HG02973 (cell line): ENCODE measurements around the gene MXRA7.

Experiments used
- ATAC-seq: cut with Tn5 transposase; IDR thresholded peaks from one replicate; pipeline ENCODE4 v1.9.1; 2021; ENCODE audit warnings: moderate library complexity; ENCODE audit not compliant: unreplicated experiment

MXRA7 gene

GRCh38 chr17:76679239-76679638 lies 31.5 kb downstream of the MXRA7 start:
- no peak for ATAC-seq

GRCh38 chr17:76678330-76678729 lies 32.4 kb downstream of the MXRA7 start:
- no peak for ATAC-seq

- ATAC-seq: no peak
Measured at GRCh38 chr17:76677406-76677805, 33.4 kb downstream of the MXRA7 start.

- ATAC-seq: no peak
Measured at GRCh38 chr17:76676629-76677028, 34.1 kb downstream of the MXRA7 start.

GRCh38 chr17:76675648-76676047 lies 35.1 kb downstream of the MXRA7 start:
- no peak for ATAC-seq

- no peak for ATAC-seq
Measured at GRCh38 chr17:76674600-76674999, 36.2 kb downstream of the MXRA7 start.

- ATAC-seq: no peak
Measured at GRCh38 chr17:76673729-76674128, 37.0 kb downstream of the MXRA7 start.

GRCh38 chr17:76672892-76673291 lies 37.9 kb downstream of the MXRA7 start:
- no peak for ATAC-seq

DNA sequence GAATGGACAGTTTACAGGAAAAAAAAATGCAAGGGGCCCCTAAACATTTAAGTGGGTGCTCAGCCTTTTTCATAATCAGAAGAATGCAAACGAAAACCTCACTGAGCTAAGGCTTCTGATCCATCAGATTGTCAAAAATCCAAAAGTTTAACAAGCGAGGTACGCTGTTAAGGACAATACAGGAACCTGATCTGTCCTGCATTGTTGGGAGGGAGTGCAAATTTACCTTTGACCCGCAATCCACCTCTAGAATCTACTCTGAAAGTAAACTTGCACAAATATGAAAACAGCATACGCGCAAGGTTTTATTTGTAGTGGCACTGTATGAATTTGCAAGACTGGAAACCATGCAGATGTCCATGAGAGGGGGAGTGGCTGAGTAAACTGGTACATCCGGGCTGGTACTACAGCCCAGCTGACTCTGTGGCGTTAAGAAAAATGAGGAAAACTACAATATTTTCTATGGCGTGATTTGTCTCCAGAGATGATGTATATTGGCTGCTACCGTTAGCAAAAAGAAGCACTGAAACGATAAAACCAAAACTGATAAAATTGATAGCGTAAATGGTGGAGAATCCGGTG lies 38.4 kb downstream of the MXRA7 start:
- ATAC-seq: no peak

GRCh38 chr17:76671912-76672262 lies 38.9 kb downstream of the MXRA7 start:
- ATAC-seq: no peak

DNA sequence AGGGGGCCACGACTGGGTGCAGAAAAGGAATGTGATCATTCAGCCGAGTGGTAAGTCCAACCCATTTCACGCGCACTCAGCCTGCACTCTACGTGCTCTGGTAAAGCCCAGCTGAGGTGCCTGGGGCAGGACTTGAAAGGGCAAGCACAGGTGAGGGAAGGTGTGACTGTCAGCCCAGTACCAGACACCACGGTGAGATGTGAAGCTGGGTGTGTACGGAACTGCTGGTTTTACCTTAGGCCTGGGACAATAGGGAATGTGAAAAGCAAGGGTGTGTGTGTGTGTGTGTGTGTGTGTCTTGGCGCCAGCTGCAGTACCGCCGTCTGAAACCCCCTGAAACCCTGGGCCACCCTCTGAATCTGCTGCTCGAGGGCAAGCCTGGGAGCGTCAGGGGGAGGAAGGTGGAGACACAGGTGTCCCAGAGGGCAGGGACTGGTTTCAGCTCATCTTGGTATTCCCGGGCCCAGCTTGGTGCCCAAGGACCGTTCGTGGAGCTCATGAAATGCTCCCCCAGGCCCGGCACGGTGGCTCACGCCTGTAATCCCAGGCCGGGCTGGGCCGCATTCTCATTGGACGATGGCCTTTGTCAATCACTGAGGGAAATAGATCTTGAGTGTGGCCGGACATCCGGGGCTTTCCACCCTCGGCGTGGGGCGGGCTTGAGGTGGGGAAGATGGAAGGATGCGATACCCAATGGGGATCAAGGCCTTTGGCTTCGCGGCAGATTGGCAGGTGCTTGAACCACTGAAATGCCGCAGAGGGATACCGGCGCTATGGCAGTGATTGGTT lies 39.4 kb downstream of the MXRA7 start:
- ATAC-seq: peak; percentile 97

- ATAC-seq: no peak
Measured at GRCh38 chr17:76670718-76671122, 40.0 kb downstream of the MXRA7 start.

DNA sequence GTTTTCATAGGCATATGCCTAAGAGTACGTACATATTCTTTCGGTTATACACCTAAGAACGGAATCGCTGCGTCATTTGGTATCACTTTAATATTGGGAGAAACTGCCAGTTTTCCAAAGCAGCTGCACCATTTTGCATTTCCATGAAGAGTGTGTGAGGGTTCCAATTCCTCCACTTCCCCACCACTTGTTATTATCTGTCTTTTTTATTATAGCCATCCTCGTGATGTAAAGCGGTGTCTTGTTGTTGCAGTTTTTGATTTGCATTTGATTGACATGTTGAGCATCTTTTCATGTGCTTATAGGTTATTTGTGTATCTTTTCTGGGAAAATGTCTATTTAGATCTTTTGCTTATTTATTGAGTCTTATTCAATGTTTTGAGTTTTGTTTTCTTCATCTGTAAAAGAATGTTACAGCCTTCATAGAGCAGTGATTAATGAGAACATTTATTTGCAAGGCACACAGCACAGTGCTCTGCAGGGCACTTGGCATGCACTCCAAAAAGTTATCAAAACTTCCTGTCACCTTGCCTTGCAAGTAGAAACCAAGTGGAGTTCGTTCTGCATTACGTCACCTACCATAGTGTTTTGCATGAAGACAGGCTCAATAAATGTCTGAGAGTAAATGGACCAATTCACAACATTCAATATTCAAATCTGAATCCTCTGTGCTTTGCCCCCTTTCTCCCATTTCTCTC lies 40.6 kb downstream of the MXRA7 start:
- no peak for ATAC-seq

- no peak for ATAC-seq
Measured at GRCh38 chr17:76667786-76668453, 42.8 kb downstream of the MXRA7 start.

- no peak for ATAC-seq
Measured at GRCh38 chr17:76667491-76667755, 43.3 kb downstream of the MXRA7 start.

DNA sequence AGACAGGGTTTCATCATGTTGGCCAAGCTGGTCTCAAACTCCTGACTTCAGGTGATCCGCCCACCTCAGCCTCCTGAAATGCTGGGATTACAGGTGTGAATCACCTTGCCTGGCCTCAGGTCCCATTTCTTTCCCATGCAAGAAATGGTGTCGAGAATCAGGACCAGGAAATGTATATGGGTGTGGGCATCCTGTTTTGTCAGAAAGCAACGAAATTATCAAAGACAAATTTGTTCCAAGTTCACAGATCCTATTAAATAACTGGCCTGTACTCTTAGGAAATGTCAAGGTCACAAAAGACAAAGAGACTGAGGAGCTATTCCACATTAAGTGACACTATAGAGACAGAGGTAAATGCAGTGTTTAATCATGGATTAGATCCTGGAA lies 50.1 kb downstream of the MXRA7 start:
- no peak for ATAC-seq

DNA sequence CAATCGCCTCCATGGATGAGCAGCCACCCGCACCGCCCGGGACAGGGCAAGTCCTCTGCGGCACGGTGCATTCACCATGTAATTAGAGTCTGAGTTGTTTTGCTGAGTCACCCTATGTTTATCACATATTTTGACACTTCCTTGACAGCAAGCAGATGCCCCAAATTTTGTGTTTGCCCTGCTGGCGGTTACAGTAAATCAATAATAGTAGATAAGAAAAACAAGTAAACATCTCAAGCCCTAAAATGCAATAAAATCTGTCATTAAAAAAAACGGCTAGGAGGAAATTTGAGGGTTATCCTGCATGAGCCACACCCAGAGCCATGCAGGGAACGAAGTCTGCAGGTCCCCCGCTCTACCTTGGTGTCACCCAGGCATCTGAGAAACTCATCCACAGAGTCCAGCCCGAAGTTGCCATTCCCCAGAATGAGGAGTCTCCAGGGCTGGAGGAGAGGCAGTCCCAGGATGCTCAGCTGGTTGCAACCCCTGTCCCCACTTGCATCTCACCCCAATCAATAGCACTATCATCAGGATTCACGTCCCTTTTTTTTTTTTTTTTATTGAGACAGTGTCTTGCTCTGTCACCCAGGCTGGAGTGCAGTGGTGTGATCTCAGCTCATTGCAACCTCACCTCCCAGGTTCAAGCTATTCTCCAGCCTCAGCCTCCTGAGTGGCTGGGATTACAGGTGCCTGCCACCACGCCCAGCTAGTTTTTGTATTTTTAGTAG lies 50.7 kb downstream of the MXRA7 start:
- no peak for ATAC-seq

DNA sequence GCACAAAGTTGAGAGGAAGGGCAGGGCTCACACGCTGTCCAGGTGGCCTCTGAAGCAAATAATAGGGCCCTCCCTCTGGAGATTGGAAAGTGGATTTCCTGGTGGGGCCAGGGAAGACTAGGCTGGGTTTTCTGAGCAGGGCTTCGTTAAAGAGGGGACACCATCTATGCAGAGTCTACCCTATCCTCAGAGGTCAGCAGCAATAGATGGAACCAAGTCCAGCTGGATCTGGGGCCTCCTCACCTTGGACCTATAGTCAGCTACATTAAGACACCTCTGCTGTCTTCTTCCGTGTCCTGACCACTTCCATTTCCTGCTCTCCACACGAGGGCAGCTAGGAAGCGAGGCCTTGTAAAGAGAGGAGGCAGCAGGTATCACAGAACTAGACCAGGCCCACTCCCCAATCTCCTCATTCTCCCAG lies 52.5 kb downstream of the MXRA7 start:
- ATAC-seq: no peak

DNA sequence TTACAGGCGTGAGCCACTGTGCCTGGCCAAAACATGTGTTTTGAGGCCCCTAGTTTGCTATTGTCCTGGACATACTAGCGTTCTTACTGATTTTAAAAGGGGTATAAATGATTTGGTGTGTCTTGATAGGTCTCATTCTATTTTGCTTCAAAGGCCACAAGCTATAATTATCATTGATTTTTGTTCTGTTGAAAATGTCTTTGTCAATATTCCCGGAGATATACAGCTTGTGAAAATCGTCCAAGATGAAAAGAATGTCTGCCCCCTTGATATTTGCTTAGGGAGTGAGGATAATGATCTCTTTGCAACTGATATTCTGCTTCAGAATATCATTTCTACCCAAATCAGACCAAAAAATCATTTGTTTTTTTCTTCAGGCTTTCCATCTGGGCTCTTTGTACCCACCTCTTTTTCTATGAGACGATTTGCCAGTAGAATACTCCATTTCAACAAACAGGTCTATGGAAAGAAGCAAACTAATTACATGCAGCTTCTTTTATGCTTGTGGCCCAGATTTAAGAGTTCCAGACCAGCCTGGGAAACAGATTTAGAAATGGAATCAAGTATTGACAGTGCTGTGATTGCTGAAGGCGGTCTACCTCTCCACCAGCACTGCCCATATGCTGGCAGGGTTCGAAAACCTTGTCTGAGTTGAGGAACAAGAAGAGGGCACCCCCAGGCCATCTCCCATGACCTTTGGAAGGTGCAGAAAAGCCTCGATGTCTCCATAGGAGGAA lies 53.1 kb downstream of the MXRA7 start:
- no peak for ATAC-seq

GRCh38 chr17:76654408-76654807 lies 56.4 kb downstream of the MXRA7 start:
- ATAC-seq: no peak

GRCh38 chr17:76650504-76650903 lies 60.3 kb downstream of the MXRA7 start:
- no peak for ATAC-seq
